HuH-7.5 (cell line): ENCODE results near the gene C21orf91.
"Not testable (repeated sequence)": the region's sequence is repeated elsewhere in the genome, so short reads cannot be mapped to it uniquely, and the experiment has no call there.

ENCODE experiments used
- DNase-seq: peaks from one replicate; pipeline ENCODE4 v3.0.0; 2011; ENCODE audit warnings: low spot score

C21orf91 gene

GRCh38 chr21:17777072-17777765 lies 41.9 kb downstream of the C21orf91 start:
- no peak for DNase-seq

- no peak for DNase-seq
Observed at GRCh38 chr21:17775431-17776126, 43.6 kb downstream of the C21orf91 start.

- not testable (repeated sequence) for DNase-seq
Observed at GRCh38 chr21:17775021-17775420, 44.1 kb downstream of the C21orf91 start.

GRCh38 chr21:17769447-17769845 lies 49.7 kb downstream of the C21orf91 start:
- DNase-seq: no peak

GRCh38 chr21:17768840-17769446 lies 50.2 kb downstream of the C21orf91 start:
- DNase-seq: no peak

GRCh38 chr21:17765207-17765606 lies 53.9 kb downstream of the C21orf91 start:
- no peak for DNase-seq

GRCh38 chr21:17763288-17764037 lies 55.7 kb downstream of the C21orf91 start:
- DNase-seq: no peak

GRCh38 chr21:17759511-17760178 lies 59.5 kb downstream of the C21orf91 start:
- DNase-seq: no peak

- DNase-seq: no peak
Observed at GRCh38 chr21:17758683-17759082, 60.5 kb downstream of the C21orf91 start.

- DNase-seq: no peak
Observed at GRCh38 chr21:17757671-17758070, 61.5 kb downstream of the C21orf91 start.

GRCh38 chr21:17753736-17754135 lies 65.4 kb downstream of the C21orf91 start:
- no peak for DNase-seq

- DNase-seq: no peak
Observed at GRCh38 chr21:17752171-17752570, 67.0 kb downstream of the C21orf91 start.

GRCh38 chr21:17746920-17747319 lies 72.2 kb downstream of the C21orf91 start:
- DNase-seq: no peak

GRCh38 chr21:17745086-17745485 lies 74.1 kb downstream of the C21orf91 start:
- DNase-seq: no peak

GRCh38 chr21:17742940-17743592 lies 76.1 kb downstream of the C21orf91 start:
- no peak for DNase-seq

- DNase-seq: no peak
Observed at GRCh38 chr21:17742181-17742580, 77.0 kb downstream of the C21orf91 start.
